ENCODE measurements around the gene TP63. TPM values are rescaled to one million over a fixed set of nuclear protein-coding genes. Genes with fewer than 3 reads are reported as not detected.

The TP63 gene
- polyA plus RNA-seq, 4 donors, result under 0.01 to 0.12 (median 0.03) TPM; not detected in 1

- Histone ChIP-seq H3K4me1 (ENCODE audit: control insufficient read depth in 3 of 3, insufficient read depth in 2 of 3, low read depth in 1 of 3, low read length in 2 of 3) (no peaks in the 10 kb centered on the region), H3K36me3 (ENCODE audit: control insufficient read depth in 3 of 3, insufficient read depth in 2 of 3, low read depth in 1 of 3, low read length in 3 of 3) (no peaks in the 10 kb centered on the region), H3K4me3 (ENCODE audit: low read depth in 1 of 3, low read length in 3 of 3) (no peak overlapping the region), H3K9me3 (ENCODE audit: control insufficient read depth in 2 of 2, insufficient read depth in 1 of 2, low read depth in 1 of 2, low read length in 1 of 2) (no peaks in the 10 kb centered on the region), H3K27ac (ENCODE audit: low read depth in 1 of 3, low read length in 2 of 3) (no peak overlapping the region), H3K27me3 (ENCODE audit: control insufficient read depth in 3 of 3, insufficient read depth in 3 of 3, low read length in 3 of 3) (no peaks in the 10 kb centered on the region)
- WGBS, 3 donors, result 68 to 87% (median 77%) methylated on average over 4 of the region's 4 CpGs
- FAIRE-seq (no peak), DNase-seq (no peak)
These were observed 96.7 kb downstream of the TP63 start for GRCh38 chr3:189727898-189728297.

- no peak overlapping the region for H3K4me3 ChIP-seq (ENCODE audit: low read depth in 1 of 3, low read length in 3 of 3)
- FAIRE-seq, result no peak
- DNase-seq, result no peak
- H3K4me1 ChIP-seq (ENCODE audit: control insufficient read depth in 3 of 3, insufficient read depth in 2 of 3, low read depth in 1 of 3, low read length in 2 of 3), result no peaks in the 10 kb centered on the region
- no peak overlapping the region for H3K27ac ChIP-seq (ENCODE audit: low read depth in 1 of 3, low read length in 2 of 3)
- H3K27me3 ChIP-seq (ENCODE audit: control insufficient read depth in 3 of 3, insufficient read depth in 3 of 3, low read length in 3 of 3), result no peaks in the 10 kb centered on the region
- WGBS, 3 donors, result 66 to 85% (median 83%) methylated on average over 1 of the region's 1 CpG
- H3K9me3 ChIP-seq (ENCODE audit: control insufficient read depth in 2 of 2, insufficient read depth in 1 of 2, low read depth in 1 of 2, low read length in 1 of 2), result no peaks in the 10 kb centered on the region
- no peaks in the 10 kb centered on the region for H3K36me3 ChIP-seq (ENCODE audit: control insufficient read depth in 3 of 3, insufficient read depth in 2 of 3, low read depth in 1 of 3, low read length in 3 of 3)
These were observed 97.7 kb downstream of the TP63 start for GRCh38 chr3:189728915-189729314.

GRCh38 chr3:189734061-189734460 is 102.9 kb downstream of the TP63 start:
- 60 to 84% (median 66%) methylated on average over 6 of the region's 6 CpGs for WGBS, 3 donors
- Histone ChIP-seq H3K4me1 (ENCODE audit: control insufficient read depth in 3 of 3, insufficient read depth in 2 of 3, low read depth in 1 of 3, low read length in 2 of 3) (no peaks in the 10 kb centered on the region), H3K27ac (ENCODE audit: low read depth in 1 of 3, low read length in 2 of 3) (no peak overlapping the region), H3K4me3 (ENCODE audit: low read depth in 1 of 3, low read length in 3 of 3) (no peak overlapping the region), H3K9me3 (ENCODE audit: control insufficient read depth in 2 of 2, insufficient read depth in 1 of 2, low read depth in 1 of 2, low read length in 1 of 2) (no peaks in the 10 kb centered on the region), H3K36me3 (ENCODE audit: control insufficient read depth in 3 of 3, insufficient read depth in 2 of 3, low read depth in 1 of 3, low read length in 3 of 3) (no peaks in the 10 kb centered on the region), H3K27me3 (ENCODE audit: control insufficient read depth in 3 of 3, insufficient read depth in 3 of 3, low read length in 3 of 3) (no peaks in the 10 kb centered on the region)
- FAIRE-seq, result no peak
- DNase-seq, result no peak

- no peaks in the 10 kb centered on the region for H3K36me3 ChIP-seq (ENCODE audit: control insufficient read depth in 3 of 3, insufficient read depth in 2 of 3, low read depth in 1 of 3, low read length in 3 of 3)
- no peak overlapping the region for H3K4me3 ChIP-seq (ENCODE audit: low read depth in 1 of 3, low read length in 3 of 3)
- DNase-seq (no peak), FAIRE-seq (peak; percentile 15)
- no peaks in the 10 kb centered on the region for H3K4me1 ChIP-seq (ENCODE audit: control insufficient read depth in 3 of 3, insufficient read depth in 2 of 3, low read depth in 1 of 3, low read length in 2 of 3)
- no peaks in the 10 kb centered on the region for H3K9me3 ChIP-seq (ENCODE audit: control insufficient read depth in 2 of 2, insufficient read depth in 1 of 2, low read depth in 1 of 2, low read length in 1 of 2)
- H3K27me3 ChIP-seq (ENCODE audit: control insufficient read depth in 3 of 3, insufficient read depth in 3 of 3, low read length in 3 of 3), result no peaks in the 10 kb centered on the region
- no peak overlapping the region for H3K27ac ChIP-seq (ENCODE audit: low read depth in 1 of 3, low read length in 2 of 3)
These were observed 104.7 kb downstream of the TP63 start for GRCh38 chr3:189735913-189736312.

- no peak overlapping the region for H3K27ac ChIP-seq (ENCODE audit: low read depth in 1 of 3, low read length in 2 of 3)
- DNase-seq (no peak), FAIRE-seq (no peak)
- no peak overlapping the region for H3K4me3 ChIP-seq (ENCODE audit: low read depth in 1 of 3, low read length in 3 of 3)
- H3K4me1 ChIP-seq (ENCODE audit: control insufficient read depth in 3 of 3, insufficient read depth in 2 of 3, low read depth in 1 of 3, low read length in 2 of 3), result no peaks in the 10 kb centered on the region
- H3K36me3 ChIP-seq (ENCODE audit: control insufficient read depth in 3 of 3, insufficient read depth in 2 of 3, low read depth in 1 of 3, low read length in 3 of 3), result no peaks in the 10 kb centered on the region
- no peaks in the 10 kb centered on the region for H3K9me3 ChIP-seq (ENCODE audit: control insufficient read depth in 2 of 2, insufficient read depth in 1 of 2, low read depth in 1 of 2, low read length in 1 of 2)
- WGBS, 3 donors, result 86 to 90% (median 89%) methylated on average over 2 of the region's 2 CpGs
- H3K27me3 ChIP-seq (ENCODE audit: control insufficient read depth in 3 of 3, insufficient read depth in 3 of 3, low read length in 3 of 3), result no peaks in the 10 kb centered on the region
These were observed 105.9 kb downstream of the TP63 start for GRCh38 chr3:189737071-189737470.

GRCh38 chr3:189737619-189738018 is 106.4 kb downstream of the TP63 start:
- 85 to 90% (median 88%) methylated on average over 2 of the region's 2 CpGs for WGBS, 3 donors
- Histone ChIP-seq H3K27me3 (ENCODE audit: control insufficient read depth in 3 of 3, insufficient read depth in 3 of 3, low read length in 3 of 3) (no peaks in the 10 kb centered on the region), H3K36me3 (ENCODE audit: control insufficient read depth in 3 of 3, insufficient read depth in 2 of 3, low read depth in 1 of 3, low read length in 3 of 3) (no peaks in the 10 kb centered on the region), H3K27ac (ENCODE audit: low read depth in 1 of 3, low read length in 2 of 3) (no peak overlapping the region), H3K4me3 (ENCODE audit: low read depth in 1 of 3, low read length in 3 of 3) (no peak overlapping the region), H3K9me3 (ENCODE audit: control insufficient read depth in 2 of 2, insufficient read depth in 1 of 2, low read depth in 1 of 2, low read length in 1 of 2) (no peaks in the 10 kb centered on the region), H3K4me1 (ENCODE audit: control insufficient read depth in 3 of 3, insufficient read depth in 2 of 3, low read depth in 1 of 3, low read length in 2 of 3) (no peaks in the 10 kb centered on the region)
- FAIRE-seq (no peak), DNase-seq (no peak)

GRCh38 chr3:189739378-189739777 is 108.2 kb downstream of the TP63 start:
- WGBS, 3 donors, result 61 to 81% (median 78%) methylated on average over 1 of the region's 1 CpG
- FAIRE-seq, result no peak

GRCh38 chr3:189740156-189740555 is 109.0 kb downstream of the TP63 start:
- WGBS, 3 donors, result 88 to 93% (median 91%) methylated on average over 2 of the region's 2 CpGs
- no peaks in the 10 kb centered on the region for H3K27me3 ChIP-seq (ENCODE audit: control insufficient read depth in 3 of 3, insufficient read depth in 3 of 3, low read length in 3 of 3)
- no peaks in the 10 kb centered on the region for H3K4me1 ChIP-seq (ENCODE audit: control insufficient read depth in 3 of 3, insufficient read depth in 2 of 3, low read depth in 1 of 3, low read length in 2 of 3)
- H3K9me3 ChIP-seq (ENCODE audit: control insufficient read depth in 2 of 2, insufficient read depth in 1 of 2, low read depth in 1 of 2, low read length in 1 of 2), result peaks cover 0 to 13% of the 10 kb centered on the region in 2 donors
- no peak overlapping the region for H3K4me3 ChIP-seq (ENCODE audit: low read depth in 1 of 3, low read length in 3 of 3)
- FAIRE-seq (no peak), DNase-seq (no peak)
- H3K36me3 ChIP-seq (ENCODE audit: control insufficient read depth in 3 of 3, insufficient read depth in 2 of 3, low read depth in 1 of 3, low read length in 3 of 3), result no peaks in the 10 kb centered on the region
- H3K27ac ChIP-seq (ENCODE audit: low read depth in 1 of 3, low read length in 2 of 3), result no peak overlapping the region

More at GRCh38 chr3:189739378-189739777, 108.2 kb downstream of the TP63 start:
- H3K27ac ChIP-seq (ENCODE audit: low read depth in 1 of 3, low read length in 2 of 3), result no peak overlapping the region
- H3K4me3 ChIP-seq (ENCODE audit: low read depth in 1 of 3, low read length in 3 of 3), result no peak overlapping the region
- H3K27me3 ChIP-seq (ENCODE audit: control insufficient read depth in 3 of 3, insufficient read depth in 3 of 3, low read length in 3 of 3), result no peaks in the 10 kb centered on the region
- H3K9me3 ChIP-seq (ENCODE audit: control insufficient read depth in 2 of 2, insufficient read depth in 1 of 2, low read depth in 1 of 2, low read length in 1 of 2), result peaks cover 0 to 8% of the 10 kb centered on the region in 2 donors
- no peaks in the 10 kb centered on the region for H3K4me1 ChIP-seq (ENCODE audit: control insufficient read depth in 3 of 3, insufficient read depth in 2 of 3, low read depth in 1 of 3, low read length in 2 of 3)
- H3K36me3 ChIP-seq (ENCODE audit: control insufficient read depth in 3 of 3, insufficient read depth in 2 of 3, low read depth in 1 of 3, low read length in 3 of 3), result no peaks in the 10 kb centered on the region
- no peak for DNase-seq

GRCh38 chr3:189744235-189744634 is 113.0 kb downstream of the TP63 start:
- H3K9me3 ChIP-seq (ENCODE audit: control insufficient read depth in 2 of 2, insufficient read depth in 1 of 2, low read depth in 1 of 2, low read length in 1 of 2), result peaks cover 0 to 16% of the 10 kb centered on the region in 2 donors
- WGBS, 3 donors, result 85 to 99% (median 93%) methylated on average over 5 of the region's 5 CpGs
- FAIRE-seq, result no peak
- no peak overlapping the region for H3K4me3 ChIP-seq (ENCODE audit: low read depth in 1 of 3, low read length in 3 of 3)
- no peak overlapping the region for H3K27ac ChIP-seq (ENCODE audit: low read depth in 1 of 3, low read length in 2 of 3)
- H3K4me1 ChIP-seq (ENCODE audit: control insufficient read depth in 3 of 3, insufficient read depth in 2 of 3, low read depth in 1 of 3, low read length in 2 of 3), result no peaks in the 10 kb centered on the region
- no peaks in the 10 kb centered on the region for H3K27me3 ChIP-seq (ENCODE audit: control insufficient read depth in 3 of 3, insufficient read depth in 3 of 3, low read length in 3 of 3)
- no peak for DNase-seq
- H3K36me3 ChIP-seq (ENCODE audit: control insufficient read depth in 3 of 3, insufficient read depth in 2 of 3, low read depth in 1 of 3, low read length in 3 of 3), result no peaks in the 10 kb centered on the region
